HG02970 (cell line): ENCODE results near the gene CNST.
"Not testable (repeated sequence)": the region's sequence is repeated elsewhere in the genome, so short reads cannot be mapped to it uniquely, and the experiment has no call there.

Source experiments
- ATAC-seq: cut with Tn5 transposase; IDR thresholded peaks from one replicate; pipeline ENCODE4 v1.9.1; 2021; ENCODE audit warnings: mild to moderate bottlenecking, moderate library complexity, moderate number of reproducible peaks; ENCODE audit not compliant: unreplicated experiment, low FRiP score

CNST gene

GRCh38 chr1:246583056-246583440 is 16.8 kb downstream of the CNST start:
- ATAC-seq, result no peak

- ATAC-seq, result no peak
These were observed 17.4 kb downstream of the CNST start for GRCh38 chr1:246583448-246584185.

DNA sequence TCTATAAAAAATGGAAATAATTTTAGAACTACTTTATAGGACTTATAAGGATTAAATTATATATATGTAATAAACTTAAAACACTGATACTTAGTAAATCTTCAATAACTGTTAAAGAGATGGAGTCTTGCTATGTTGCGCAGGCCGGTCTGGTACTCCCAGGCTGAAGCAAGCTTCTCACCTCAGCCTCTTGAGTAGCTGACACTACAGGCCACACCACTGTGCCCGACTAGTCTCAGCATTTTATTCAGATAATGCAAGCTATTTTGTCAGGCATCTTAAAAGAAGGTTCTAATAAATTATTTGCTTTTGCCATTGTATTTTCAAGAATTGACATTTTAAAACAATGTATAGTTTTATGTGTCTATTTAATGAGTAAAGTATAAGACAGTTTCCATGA is 20.8 kb downstream of the CNST start:
- ATAC-seq, result no peak

DNA sequence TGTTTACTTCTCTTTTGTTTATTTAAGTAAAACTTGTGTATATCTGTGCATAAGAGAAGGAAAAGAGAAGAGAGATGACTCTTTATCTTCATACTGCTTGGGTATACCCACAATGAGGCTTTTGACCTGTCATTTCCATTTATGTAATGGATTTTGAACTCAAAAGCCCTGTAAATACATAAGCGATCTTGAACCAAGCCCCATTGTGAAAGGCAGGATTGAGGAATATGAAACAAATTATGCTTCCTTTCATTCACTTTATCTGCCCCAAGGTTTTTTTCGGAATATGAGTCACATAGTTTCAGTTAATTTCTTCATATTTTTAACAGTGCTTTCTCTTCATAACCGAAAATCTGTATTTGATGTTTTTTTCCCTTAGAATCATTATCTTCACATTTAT is 21.4 kb downstream of the CNST start:
- ATAC-seq, result no peak

DNA sequence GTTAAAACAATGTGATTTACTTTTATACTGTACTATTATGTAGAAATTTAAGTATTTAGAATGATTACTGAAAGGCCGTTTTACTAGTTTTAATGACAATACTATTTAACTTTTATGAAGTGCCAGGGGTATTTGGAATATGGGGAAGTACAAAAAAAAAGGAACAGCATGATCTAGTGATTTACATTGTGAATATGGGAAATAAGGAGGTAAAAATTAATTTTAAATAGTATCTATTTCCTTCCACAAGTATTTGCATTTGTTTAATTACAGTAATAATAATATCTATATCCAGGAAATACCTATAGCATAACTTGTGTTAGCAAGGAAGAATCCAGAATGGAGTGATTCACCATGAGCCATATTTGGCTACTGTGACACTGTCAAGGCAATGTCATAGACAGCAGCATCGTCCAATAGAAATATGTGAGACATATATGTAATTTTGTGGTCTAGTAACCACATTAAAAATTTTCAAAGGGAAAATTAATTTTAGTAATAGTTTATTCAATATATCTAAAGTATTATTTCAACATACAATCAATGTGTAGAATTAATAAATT is 22.0 kb downstream of the CNST start:
- no peak for ATAC-seq

DNA sequence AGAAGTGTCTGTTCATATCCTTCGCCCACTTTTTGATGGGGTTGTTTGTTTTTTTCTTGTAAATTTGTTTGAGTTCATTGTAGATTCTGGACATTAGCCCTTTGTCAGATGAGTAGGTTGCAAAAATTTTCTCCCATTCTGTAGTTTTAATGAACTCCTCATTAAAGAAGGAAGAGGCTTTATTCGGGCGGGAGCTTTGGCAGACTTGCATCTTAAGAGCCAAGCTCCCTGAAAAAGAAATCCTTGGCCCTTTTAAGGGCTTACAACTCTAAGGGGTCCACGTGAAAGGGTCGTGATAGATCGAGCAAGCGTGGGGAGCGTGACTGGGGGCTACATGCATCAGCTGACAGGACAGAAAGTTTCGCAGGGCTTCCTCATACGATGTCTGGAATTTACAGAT is 23.7 kb downstream of the CNST start:
- not testable (repeated sequence) for ATAC-seq

DNA sequence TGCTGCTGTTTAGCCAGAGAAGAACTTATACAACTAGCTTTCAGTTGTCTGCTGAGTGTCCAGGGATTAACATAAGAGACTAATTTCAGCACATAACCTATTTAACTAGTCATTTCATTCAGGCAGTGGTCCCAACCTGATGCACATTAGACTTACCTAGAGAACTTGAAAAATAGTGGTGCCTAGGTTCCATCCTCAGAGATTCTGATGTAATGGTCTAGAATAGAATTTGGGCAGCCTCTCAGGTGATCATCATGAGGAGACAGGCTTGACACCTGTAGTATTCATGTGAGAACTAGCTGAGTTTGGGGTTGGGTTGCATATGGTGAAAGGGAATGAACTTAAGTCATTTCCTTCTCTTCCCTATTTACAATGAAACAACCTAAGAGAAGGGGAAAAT is 24.8 kb downstream of the CNST start:
- peak; percentile 19 for ATAC-seq

DNA sequence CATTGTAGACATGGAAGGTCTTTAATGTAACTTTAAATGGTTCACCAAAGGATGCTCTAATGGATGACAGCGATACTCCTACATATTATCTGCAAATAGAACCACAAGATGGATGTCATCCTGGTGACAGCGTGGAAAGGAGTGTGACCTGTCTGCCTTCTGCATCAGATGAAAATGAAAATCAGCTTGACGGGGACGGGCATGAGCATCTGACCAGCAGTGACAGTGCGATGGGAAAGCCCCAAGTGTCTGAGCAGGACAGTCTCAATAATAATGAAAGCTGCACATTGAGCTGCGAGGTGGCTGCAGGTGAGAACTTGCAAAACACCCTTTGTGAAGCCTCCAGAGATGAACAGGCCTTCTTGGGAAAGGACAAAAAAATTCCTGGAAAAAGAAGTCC is 25.2 kb downstream of the CNST start:
- peak; percentile 85 for ATAC-seq

- no peak for ATAC-seq
These were observed 25.7 kb downstream of the CNST start for GRCh38 chr1:246591958-246592357.

- no peak for ATAC-seq
These were observed 26.4 kb downstream of the CNST start for GRCh38 chr1:246592695-246593094.

DNA sequence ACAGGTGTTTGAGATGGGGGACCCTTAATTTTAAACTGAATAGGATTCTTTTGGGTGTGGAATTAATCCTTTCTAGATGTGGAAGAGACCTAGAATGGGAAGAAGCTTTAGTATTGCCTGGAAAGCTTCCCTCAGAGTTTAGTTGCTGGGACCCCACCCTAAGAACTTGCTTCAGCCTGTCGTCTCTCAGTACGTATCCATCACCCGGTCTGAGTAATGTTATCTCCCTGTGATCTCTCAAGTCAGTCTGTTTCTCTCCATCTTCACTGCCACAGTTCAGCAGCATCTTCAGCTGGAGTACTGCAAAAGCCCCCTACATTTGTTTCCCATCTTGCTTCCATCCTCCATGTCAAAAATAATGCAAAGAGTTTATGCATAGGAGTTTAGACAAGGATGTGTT is 28.9 kb downstream of the CNST start:
- no peak for ATAC-seq

DNA sequence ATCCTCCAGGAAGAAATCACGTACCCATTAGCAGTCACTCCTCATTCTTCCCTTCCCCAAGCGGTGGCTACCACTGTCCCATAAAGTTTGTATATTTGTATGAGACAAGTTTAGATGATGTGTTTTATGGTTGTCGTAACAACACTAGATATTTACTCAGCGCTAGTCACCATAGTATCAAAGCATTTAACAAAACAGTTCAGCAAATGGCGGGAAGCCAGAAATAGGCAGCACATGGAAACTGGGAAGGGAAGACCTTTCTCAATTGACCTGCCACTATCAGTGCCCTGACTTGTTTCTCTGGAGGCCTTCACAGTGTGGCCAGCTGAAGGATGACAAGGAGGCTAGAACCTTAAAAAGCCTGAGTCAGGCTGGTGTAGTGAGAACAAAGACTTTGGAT is 31.1 kb downstream of the CNST start:
- no peak for ATAC-seq

- no peak for ATAC-seq
These were observed 31.7 kb downstream of the CNST start for GRCh38 chr1:246597971-246598370.

DNA sequence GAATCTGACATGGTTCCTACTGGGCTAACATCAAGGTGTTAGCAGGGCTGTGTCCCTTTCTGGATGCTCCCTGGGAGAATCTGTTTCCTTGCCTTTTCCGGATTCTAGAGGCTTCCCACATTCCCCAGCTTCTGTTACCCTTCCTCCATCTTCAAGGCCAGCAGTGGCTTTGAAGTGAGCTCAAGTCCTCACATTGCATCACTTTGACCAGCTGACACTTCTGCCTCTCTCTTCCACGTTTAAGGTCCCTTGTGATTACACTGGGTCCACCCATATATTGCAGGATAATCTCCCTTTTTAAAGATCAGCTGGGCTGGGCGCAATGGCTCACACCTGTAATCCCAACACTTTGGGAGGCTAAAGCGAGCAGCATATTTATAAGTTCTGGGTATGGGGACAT is 33.1 kb downstream of the CNST start:
- no peak for ATAC-seq

GRCh38 chr1:246600579-246600978 is 34.3 kb downstream of the CNST start:
- no peak for ATAC-seq

GRCh38 chr1:246602194-246602593 is 35.9 kb downstream of the CNST start:
- ATAC-seq, result no peak

GRCh38 chr1:246605231-246605630 is 39.0 kb downstream of the CNST start:
- not testable (repeated sequence) for ATAC-seq

DNA sequence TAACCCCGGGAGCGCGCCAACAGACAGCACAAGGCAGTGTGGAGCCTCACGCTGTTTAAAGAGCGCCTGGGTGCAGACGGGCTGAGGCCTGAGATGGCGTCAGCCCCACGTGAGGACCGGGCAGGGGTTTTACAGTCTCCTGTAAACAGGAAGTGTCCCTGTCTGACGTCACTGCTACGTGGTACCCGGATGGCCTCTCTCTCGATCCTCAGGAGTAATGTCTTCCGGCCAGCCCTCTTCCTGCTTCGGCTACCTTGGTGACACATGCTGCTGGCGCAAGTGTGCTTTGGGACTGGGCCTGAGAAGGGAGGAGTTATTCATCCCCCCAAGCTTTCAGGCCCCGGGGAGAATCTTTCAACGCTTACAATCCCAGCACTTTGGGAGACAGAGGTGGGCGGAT is 41.2 kb downstream of the CNST start:
- no peak for ATAC-seq

GRCh38 chr1:246608616-246609376 is 42.5 kb downstream of the CNST start:
- ATAC-seq, result no peak

- ATAC-seq, result no peak
These were observed 43.4 kb downstream of the CNST start for GRCh38 chr1:246609632-246610031.

GRCh38 chr1:246613096-246613758 is 47.0 kb downstream of the CNST start:
- no peak for ATAC-seq
